GM23338 (cell line): ENCODE data around the gene OSBPL5.

ENCODE experiments used
- CREB1 ChIP-seq: fragments of 250-450 bp; sonication (Bioruptor Pico); IDR thresholded peaks from 2 replicates; pipeline ENCODE4 v1.5.0; 2020; ENCODE audit warnings: low read depth, mild to moderate bottlenecking, moderate library complexity
- EZH2 ChIP-seq: fragments of 200-600 bp; sonication (generic); IDR thresholded peaks from one replicate; pipeline ENCODE4 v1.8.0; 2017; ENCODE audit warnings: antibody characterized with exemption, mild to moderate bottlenecking, low read depth; ENCODE audit not compliant: unreplicated experiment
- EZH2phosphoT487 ChIP-seq: fragments of 200-600 bp; sonication (generic); IDR thresholded peaks from one replicate; pipeline ENCODE4 v1.8.1; 2018; ENCODE audit warnings: antibody characterized with exemption; ENCODE audit not compliant: unreplicated experiment
- JUNB ChIP-seq: IDR thresholded peaks from one replicate; pipeline ENCODE4 v1.6.1; 2016; ENCODE audit warnings: antibody characterized with exemption; ENCODE audit not compliant: unreplicated experiment
- NANOG ChIP-seq: IDR thresholded peaks from 2 replicates; pipeline ENCODE4 v1.6.1; 2016; ENCODE audit warnings: antibody characterized with exemption, borderline replicate concordance
- POLR2AphosphoS5 ChIP-seq: IDR thresholded peaks from 2 replicates; pipeline ENCODE4 v1.6.1; 2016; ENCODE audit warnings: antibody characterized with exemption, low read depth
- STAT1 ChIP-seq: IDR thresholded peaks from one replicate; pipeline ENCODE4 v1.6.1; 2016; ENCODE audit warnings: antibody characterized with exemption; ENCODE audit not compliant: unreplicated experiment
- ZNF114 ChIP-seq: fragments of 250-450 bp; sonication (Bioruptor Pico); IDR thresholded peaks from 2 replicates; pipeline ENCODE4 v1.5.0; 2020; ENCODE audit warnings: mild to moderate bottlenecking, moderate library complexity
- ZNF331 ChIP-seq: fragments of 250-450 bp; sonication (Bioruptor Pico); IDR thresholded peaks from 2 replicates; pipeline ENCODE4 v1.5.0; 2020; ENCODE audit warnings: low read depth, mild to moderate bottlenecking, moderate library complexity
- TF ChIP-seq, protein P1 (sequence below), 2 experiments: fragments of 200-600 bp in 1 of 2; sonication (generic) in 1 of 2; conservative IDR thresholded peaks; 2 replicates each; pipeline versions ENCODE4 v1.5.1 to v1.6.1; 2016 to 2017; ENCODE audit warnings: antibody characterized with exemption in 2 of 2, low read depth in 2 of 2, mild to moderate bottlenecking in 2 of 2, moderate library complexity in 1 of 2
- TF ChIP-seq, protein P2 (sequence below): IDR thresholded peaks from one replicate; pipeline ENCODE4 v1.6.1; 2018; ENCODE audit warnings: antibody characterized with exemption; ENCODE audit not compliant: unreplicated experiment
- TF ChIP-seq, protein P3 (sequence below): IDR thresholded peaks from 2 replicates; pipeline ENCODE4 v1.6.1; 2016; ENCODE audit warnings: antibody characterized with exemption
- TF ChIP-seq, protein P4 (sequence below): fragments of 250-450 bp; sonication (Bioruptor Pico); IDR thresholded peaks from 2 replicates; pipeline ENCODE4 v1.5.0; 2020; ENCODE audit warnings: mild to moderate bottlenecking, moderate library complexity

DNA sequence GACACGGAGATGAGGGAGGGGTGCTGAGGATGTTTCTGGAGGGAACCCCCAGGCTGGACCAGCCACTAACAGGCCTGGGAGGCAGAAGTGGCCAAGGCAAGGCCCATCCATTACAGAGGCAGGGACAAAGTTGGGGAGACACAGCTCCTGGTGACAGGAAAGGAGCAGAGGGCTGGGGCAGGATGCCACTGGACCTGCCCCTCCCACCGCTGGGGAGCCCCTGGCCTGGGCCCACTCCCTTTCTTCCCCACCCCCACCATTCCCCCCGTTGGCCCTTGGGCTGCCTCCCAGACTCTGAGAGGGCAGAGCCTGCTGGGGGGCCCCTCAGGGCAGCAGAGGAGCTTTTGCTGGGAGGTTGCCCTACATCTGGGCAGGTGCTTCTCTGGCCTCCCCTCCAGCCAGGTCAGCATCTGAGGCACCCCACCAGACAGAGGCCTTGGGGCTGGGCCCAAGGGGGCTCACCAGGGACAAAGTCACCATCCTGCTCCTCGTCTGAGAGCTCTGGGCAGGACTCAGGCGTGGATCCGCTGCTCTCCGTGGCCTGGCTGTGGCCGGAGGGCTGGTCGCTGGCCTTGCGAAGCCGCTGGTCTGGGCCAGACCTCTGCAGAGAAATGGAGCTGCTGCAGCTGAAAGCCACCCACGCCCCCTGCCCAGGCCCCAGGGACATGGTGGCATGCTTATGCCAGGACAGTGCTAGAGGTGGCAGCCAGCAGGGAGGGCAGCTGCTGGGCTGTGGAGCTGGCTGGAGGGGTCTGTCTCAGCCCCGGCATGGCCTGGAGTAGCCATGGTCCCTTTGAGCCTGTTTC lies 74.8 kb downstream of the OSBPL5 start:
- TF ChIP-seq, protein P1, sequence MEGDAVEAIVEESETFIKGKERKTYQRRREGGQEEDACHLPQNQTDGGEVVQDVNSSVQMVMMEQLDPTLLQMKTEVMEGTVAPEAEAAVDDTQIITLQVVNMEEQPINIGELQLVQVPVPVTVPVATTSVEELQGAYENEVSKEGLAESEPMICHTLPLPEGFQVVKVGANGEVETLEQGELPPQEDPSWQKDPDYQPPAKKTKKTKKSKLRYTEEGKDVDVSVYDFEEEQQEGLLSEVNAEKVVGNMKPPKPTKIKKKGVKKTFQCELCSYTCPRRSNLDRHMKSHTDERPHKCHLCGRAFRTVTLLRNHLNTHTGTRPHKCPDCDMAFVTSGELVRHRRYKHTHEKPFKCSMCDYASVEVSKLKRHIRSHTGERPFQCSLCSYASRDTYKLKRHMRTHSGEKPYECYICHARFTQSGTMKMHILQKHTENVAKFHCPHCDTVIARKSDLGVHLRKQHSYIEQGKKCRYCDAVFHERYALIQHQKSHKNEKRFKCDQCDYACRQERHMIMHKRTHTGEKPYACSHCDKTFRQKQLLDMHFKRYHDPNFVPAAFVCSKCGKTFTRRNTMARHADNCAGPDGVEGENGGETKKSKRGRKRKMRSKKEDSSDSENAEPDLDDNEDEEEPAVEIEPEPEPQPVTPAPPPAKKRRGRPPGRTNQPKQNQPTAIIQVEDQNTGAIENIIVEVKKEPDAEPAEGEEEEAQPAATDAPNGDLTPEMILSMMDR (conservative IDR thresholded peaks at IDR 0.05; ENCODE audit: low read depth in 2 of 2), result no peak
- no peak for TF ChIP-seq ZNF114 (CRISPR knock-in tag)
- no peak for TF ChIP-seq POLR2AphosphoS5
- TF ChIP-seq, protein P2, sequence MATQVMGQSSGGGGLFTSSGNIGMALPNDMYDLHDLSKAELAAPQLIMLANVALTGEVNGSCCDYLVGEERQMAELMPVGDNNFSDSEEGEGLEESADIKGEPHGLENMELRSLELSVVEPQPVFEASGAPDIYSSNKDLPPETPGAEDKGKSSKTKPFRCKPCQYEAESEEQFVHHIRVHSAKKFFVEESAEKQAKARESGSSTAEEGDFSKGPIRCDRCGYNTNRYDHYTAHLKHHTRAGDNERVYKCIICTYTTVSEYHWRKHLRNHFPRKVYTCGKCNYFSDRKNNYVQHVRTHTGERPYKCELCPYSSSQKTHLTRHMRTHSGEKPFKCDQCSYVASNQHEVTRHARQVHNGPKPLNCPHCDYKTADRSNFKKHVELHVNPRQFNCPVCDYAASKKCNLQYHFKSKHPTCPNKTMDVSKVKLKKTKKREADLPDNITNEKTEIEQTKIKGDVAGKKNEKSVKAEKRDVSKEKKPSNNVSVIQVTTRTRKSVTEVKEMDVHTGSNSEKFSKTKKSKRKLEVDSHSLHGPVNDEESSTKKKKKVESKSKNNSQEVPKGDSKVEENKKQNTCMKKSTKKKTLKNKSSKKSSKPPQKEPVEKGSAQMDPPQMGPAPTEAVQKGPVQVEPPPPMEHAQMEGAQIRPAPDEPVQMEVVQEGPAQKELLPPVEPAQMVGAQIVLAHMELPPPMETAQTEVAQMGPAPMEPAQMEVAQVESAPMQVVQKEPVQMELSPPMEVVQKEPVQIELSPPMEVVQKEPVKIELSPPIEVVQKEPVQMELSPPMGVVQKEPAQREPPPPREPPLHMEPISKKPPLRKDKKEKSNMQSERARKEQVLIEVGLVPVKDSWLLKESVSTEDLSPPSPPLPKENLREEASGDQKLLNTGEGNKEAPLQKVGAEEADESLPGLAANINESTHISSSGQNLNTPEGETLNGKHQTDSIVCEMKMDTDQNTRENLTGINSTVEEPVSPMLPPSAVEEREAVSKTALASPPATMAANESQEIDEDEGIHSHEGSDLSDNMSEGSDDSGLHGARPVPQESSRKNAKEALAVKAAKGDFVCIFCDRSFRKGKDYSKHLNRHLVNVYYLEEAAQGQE, result no peak
- no peak for TF ChIP-seq EZH2phosphoT487
- no peak for TF ChIP-seq EZH2
- no peak for TF ChIP-seq NANOG
- TF ChIP-seq CREB1, result no peak
- TF ChIP-seq JUNB, result no peak
- TF ChIP-seq, protein P3, sequence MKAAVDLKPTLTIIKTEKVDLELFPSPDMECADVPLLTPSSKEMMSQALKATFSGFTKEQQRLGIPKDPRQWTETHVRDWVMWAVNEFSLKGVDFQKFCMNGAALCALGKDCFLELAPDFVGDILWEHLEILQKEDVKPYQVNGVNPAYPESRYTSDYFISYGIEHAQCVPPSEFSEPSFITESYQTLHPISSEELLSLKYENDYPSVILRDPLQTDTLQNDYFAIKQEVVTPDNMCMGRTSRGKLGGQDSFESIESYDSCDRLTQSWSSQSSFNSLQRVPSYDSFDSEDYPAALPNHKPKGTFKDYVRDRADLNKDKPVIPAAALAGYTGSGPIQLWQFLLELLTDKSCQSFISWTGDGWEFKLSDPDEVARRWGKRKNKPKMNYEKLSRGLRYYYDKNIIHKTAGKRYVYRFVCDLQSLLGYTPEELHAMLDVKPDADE, result no peak
- TF ChIP-seq ZNF331 (CRISPR knock-in tag), result no peak
- TF ChIP-seq, protein P4, sequence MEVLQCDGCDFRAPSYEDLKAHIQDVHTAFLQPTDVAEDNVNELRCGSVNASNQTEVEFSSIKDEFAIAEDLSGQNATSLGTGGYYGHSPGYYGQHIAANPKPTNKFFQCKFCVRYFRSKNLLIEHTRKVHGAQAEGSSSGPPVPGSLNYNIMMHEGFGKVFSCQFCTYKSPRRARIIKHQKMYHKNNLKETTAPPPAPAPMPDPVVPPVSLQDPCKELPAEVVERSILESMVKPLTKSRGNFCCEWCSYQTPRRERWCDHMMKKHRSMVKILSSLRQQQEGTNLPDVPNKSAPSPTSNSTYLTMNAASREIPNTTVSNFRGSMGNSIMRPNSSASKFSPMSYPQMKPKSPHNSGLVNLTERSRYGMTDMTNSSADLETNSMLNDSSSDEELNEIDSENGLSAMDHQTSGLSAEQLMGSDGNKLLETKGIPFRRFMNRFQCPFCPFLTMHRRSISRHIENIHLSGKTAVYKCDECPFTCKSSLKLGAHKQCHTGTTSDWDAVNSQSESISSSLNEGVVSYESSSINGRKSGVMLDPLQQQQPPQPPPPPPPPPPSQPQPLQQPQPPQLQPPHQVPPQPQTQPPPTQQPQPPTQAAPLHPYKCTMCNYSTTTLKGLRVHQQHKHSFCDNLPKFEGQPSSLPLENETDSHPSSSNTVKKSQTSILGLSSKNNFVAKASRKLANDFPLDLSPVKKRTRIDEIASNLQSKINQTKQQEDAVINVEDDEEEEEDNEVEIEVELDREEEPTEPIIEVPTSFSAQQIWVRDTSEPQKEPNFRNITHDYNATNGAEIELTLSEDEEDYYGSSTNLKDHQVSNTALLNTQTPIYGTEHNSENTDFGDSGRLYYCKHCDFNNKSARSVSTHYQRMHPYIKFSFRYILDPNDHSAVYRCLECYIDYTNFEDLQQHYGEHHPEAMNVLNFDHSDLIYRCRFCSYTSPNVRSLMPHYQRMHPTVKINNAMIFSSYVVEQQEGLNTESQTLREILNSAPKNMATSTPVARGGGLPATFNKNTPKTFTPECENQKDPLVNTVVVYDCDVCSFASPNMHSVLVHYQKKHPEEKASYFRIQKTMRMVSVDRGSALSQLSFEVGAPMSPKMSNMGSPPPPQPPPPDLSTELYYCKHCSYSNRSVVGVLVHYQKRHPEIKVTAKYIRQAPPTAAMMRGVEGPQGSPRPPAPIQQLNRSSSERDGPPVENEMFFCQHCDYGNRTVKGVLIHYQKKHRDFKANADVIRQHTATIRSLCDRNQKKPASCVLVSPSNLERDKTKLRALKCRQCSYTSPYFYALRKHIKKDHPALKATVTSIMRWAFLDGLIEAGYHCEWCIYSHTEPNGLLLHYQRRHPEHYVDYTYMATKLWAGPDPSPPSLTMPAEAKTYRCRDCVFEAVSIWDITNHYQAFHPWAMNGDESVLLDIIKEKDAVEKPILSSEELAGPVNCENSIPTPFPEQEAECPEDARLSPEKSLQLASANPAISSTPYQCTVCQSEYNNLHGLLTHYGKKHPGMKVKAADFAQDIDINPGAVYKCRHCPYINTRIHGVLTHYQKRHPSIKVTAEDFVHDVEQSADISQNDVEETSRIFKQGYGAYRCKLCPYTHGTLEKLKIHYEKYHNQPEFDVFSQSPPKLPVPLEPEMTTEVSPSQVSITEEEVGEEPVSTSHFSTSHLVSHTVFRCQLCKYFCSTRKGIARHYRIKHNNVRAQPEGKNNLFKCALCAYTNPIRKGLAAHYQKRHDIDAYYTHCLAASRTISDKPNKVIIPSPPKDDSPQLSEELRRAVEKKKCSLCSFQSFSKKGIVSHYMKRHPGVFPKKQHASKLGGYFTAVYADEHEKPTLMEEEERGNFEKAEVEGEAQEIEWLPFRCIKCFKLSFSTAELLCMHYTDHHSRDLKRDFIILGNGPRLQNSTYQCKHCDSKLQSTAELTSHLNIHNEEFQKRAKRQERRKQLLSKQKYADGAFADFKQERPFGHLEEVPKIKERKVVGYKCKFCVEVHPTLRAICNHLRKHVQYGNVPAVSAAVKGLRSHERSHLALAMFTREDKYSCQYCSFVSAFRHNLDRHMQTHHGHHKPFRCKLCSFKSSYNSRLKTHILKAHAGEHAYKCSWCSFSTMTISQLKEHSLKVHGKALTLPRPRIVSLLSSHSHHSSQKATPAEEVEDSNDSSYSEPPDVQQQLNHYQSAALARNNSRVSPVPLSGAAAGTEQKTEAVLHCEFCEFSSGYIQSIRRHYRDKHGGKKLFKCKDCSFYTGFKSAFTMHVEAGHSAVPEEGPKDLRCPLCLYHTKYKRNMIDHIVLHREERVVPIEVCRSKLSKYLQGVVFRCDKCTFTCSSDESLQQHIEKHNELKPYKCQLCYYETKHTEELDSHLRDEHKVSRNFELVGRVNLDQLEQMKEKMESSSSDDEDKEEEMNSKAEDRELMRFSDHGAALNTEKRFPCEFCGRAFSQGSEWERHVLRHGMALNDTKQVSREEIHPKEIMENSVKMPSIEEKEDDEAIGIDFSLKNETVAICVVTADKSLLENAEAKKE (CRISPR knock-in tag), result no peak
- no peak for TF ChIP-seq STAT1
